Colonic mucosa (tissue), 4 donors: ENCODE results near the gene MVD. TPM values are rescaled to one million over a fixed set of nuclear protein-coding genes. Genes with fewer than 3 reads are reported as not detected.

Source experiments
- DNase-seq: peaks from one replicate; pipeline ENCODE4 v3.0.0-alpha.2; 2020
- H3K27ac ChIP-seq: fragments of 200-600 bp; one replicate; pipeline ENCODE4 v1.8.0; 2021
- H3K27me3 ChIP-seq: fragments of 200-600 bp; one replicate; pipeline ENCODE4 v1.8.0; 2021
- H3K36me3 ChIP-seq: fragments of 200-600 bp; one replicate; pipeline ENCODE4 v1.8.0; 2021
- H3K4me1 ChIP-seq: fragments of 200-600 bp; one replicate; pipeline ENCODE4 v1.8.0; 2021; ENCODE audit warnings: mild to moderate bottlenecking
- H3K4me3 ChIP-seq: fragments of 200-600 bp; one replicate; pipeline ENCODE4 v1.8.0; 2021
- H3K9ac ChIP-seq, 2 donors: one replicate each; pipeline ENCODE4 v1.7.0; 2013; ENCODE audit warnings: control low read depth in 2 of 2, low read depth in 2 of 2, low read length in 2 of 2
- H3K9me3 ChIP-seq: fragments of 200-600 bp; one replicate; pipeline ENCODE4 v1.8.0; 2021
- intact Hi-C: fragments of 100-400 bp; cut with DNase I; formaldehyde crosslinking; loops from one replicate; pipeline ENCODE4 v1.14.1; 2022
- total RNA-seq, 2 donors: library from RNA; stranded (reverse); fragmentation: NEBNext Ultra II Directional in 1 of 2; extraction: Animal tissue kit (Norgen Biotek cat#: 25700) in 1 of 2; gene quantifications; one replicate each; pipeline ENCODE4 v1.2.1, GENCODE V29; 2021
- TF ChIP-seq, protein P1 (sequence below): fragments of 200-600 bp; IDR thresholded peaks from one replicate; pipeline ENCODE4 v1.8.0; 2022; ENCODE audit warnings: antibody characterized with exemption, mild to moderate bottlenecking
- donor health status: healthy.
- donor health status: DM: no; HTN: no; CAD: no.
- donor health status: DM: no; HTN: no; CAD: no.

Gene MVD
- total RNA-seq, 2 donors from 2014 or later = 86.2 to 132 TPM

DNA sequence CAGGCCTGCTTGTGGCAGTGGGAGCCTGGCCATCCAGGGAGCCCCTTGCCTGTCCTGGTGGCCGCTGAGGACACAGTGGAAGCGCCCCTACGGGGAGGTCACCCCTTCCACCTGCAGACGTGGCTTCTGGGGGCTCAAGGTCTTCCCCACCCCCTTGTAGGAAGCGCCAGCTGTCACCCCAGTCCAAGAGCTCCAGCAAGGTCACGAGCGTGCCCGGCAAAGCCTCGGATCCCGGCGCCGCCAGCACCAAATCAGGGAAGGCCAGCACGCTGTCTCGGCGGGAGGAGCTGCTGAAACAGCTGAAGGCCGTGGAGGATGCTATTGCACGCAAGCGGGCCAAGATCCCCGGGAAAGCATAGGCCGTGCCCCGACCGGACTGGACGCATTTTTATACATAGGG lies 31.9 kb downstream of the MVD start:
- TF ChIP-seq, protein P1, sequence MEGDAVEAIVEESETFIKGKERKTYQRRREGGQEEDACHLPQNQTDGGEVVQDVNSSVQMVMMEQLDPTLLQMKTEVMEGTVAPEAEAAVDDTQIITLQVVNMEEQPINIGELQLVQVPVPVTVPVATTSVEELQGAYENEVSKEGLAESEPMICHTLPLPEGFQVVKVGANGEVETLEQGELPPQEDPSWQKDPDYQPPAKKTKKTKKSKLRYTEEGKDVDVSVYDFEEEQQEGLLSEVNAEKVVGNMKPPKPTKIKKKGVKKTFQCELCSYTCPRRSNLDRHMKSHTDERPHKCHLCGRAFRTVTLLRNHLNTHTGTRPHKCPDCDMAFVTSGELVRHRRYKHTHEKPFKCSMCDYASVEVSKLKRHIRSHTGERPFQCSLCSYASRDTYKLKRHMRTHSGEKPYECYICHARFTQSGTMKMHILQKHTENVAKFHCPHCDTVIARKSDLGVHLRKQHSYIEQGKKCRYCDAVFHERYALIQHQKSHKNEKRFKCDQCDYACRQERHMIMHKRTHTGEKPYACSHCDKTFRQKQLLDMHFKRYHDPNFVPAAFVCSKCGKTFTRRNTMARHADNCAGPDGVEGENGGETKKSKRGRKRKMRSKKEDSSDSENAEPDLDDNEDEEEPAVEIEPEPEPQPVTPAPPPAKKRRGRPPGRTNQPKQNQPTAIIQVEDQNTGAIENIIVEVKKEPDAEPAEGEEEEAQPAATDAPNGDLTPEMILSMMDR = no peak
- no peak overlapping the region for H3K9ac ChIP-seq
- DNase-seq = no peak
- H3K4me3 ChIP-seq = no peak overlapping the region
- peaks cover 6% of the 10 kb centered on the region for H3K36me3 ChIP-seq
- H3K27me3 ChIP-seq = no peaks in the 10 kb centered on the region
- no peak overlapping the region for H3K27ac ChIP-seq
- intact Hi-C loops = no loop called here
- no peaks in the 10 kb centered on the region for H3K9me3 ChIP-seq
- no peaks in the 10 kb centered on the region for H3K4me1 ChIP-seq

DNA sequence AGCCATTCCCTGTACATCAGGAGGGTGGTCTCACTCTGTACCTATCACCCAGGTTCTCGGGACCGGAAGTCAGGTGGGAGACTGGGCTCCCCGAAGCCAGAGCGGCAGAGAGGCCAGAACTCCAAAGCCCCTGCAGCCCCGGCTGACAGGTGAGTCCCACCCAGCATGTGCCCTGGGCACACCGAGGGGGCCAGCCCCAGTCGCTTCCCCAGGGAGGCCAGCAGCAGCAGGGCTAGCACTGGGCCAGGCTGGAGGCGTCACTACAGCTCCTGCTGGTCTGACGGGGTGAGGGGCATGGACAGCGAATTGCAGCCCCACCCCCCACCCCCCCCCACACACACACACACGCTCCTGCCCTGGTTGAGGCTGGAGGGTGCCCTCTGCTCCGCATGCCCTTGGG lies 32.5 kb downstream of the MVD start:
- intact Hi-C loops = no loop called here
- no peaks in the 10 kb centered on the region for H3K9me3 ChIP-seq
- no peak overlapping the region for H3K27ac ChIP-seq
- peaks cover 6% of the 10 kb centered on the region for H3K36me3 ChIP-seq
- H3K9ac ChIP-seq = no peak overlapping the region
- TF ChIP-seq, protein P1 = no peak
- DNase-seq = no peak
- no peak overlapping the region for H3K4me3 ChIP-seq
- H3K27me3 ChIP-seq = no peaks in the 10 kb centered on the region
- H3K4me1 ChIP-seq = no peaks in the 10 kb centered on the region

- Histone ChIP-seq H3K27ac (no peak overlapping the region), H3K4me3 (no peak overlapping the region), H3K27me3 (no peaks in the 10 kb centered on the region), H3K9ac (no peak overlapping the region), H3K9me3 (no peaks in the 10 kb centered on the region), H3K36me3 (peaks cover 6% of the 10 kb centered on the region), H3K4me1 (no peaks in the 10 kb centered on the region)
- TF ChIP-seq, protein P1 = no peak
- intact Hi-C loops = no loop called here
- DNase-seq = no peak
These were observed 33.1 kb downstream of the MVD start for GRCh38 chr16:88629835-88630234.

- TF ChIP-seq, protein P1 = no peak
- DNase-seq = no peak
- intact Hi-C loops = no loop called here
- no peaks in the 10 kb centered on the region for H3K4me1 ChIP-seq
- no peak overlapping the region for H3K9ac ChIP-seq
- no peak overlapping the region for H3K27ac ChIP-seq
- no peaks in the 10 kb centered on the region for H3K27me3 ChIP-seq
- H3K4me3 ChIP-seq = no peak overlapping the region
- H3K9me3 ChIP-seq = no peaks in the 10 kb centered on the region
- peaks cover 13% of the 10 kb centered on the region for H3K36me3 ChIP-seq
These were observed 34.3 kb downstream of the MVD start for GRCh38 chr16:88628512-88628974.

- DNase-seq = no peak
- Histone ChIP-seq H3K27me3 (no peaks in the 10 kb centered on the region), H3K4me1 (no peaks in the 10 kb centered on the region), H3K36me3 (peaks cover 18% of the 10 kb centered on the region), H3K9ac (no peak overlapping the region), H3K27ac (no peak overlapping the region), H3K4me3 (no peak overlapping the region), H3K9me3 (no peaks in the 10 kb centered on the region)
- TF ChIP-seq, protein P1 = no peak
- intact Hi-C loops = no loop called here
These were observed 35.1 kb downstream of the MVD start for GRCh38 chr16:88627531-88628411.
